Measurements from ENCODE around the gene STK32C. TPM values are rescaled to one million over a fixed set of nuclear protein-coding genes. Genes with fewer than 3 reads are reported as not detected.

Gene STK32C
- total RNA-seq, 1 experiment from 2014 or later: 16.5 TPM

DNA sequence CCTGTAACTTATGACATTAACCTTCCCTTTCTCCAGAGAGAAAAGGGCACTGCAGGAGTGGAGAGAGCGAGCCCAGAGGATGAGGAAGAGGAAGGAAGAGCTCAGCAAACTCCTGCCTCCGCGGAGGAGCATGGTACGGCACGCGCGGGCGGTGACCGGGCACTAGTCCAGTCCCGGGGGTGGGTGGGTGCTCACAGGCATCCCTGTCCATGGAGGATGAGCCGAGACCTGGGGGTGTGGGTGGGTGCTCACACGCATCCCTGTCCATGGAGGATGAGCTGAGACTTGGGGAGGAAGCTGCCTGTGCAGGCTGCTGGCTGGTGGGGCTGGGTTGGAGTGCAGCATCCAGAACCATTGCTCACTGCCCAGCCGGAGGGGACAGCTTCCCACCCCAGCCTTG lies 48.0 kb upstream of the STK32C start:
- Histone ChIP-seq H3K36me3 (ENCODE audit: insufficient read depth, low read length, poor library complexity, severe bottlenecking) (no peaks in the 10 kb centered on the region), H3K27me3 (replicated peaks; ENCODE audit: insufficient read depth, low read depth, low read length, poor library complexity) (no peaks in the 10 kb centered on the region), H3K4me1 (ENCODE audit: insufficient read depth, low read length, poor library complexity, severe bottlenecking) (no peaks in the 10 kb centered on the region), H3K27ac (ENCODE audit: low read depth, low read length, poor library complexity, severe bottlenecking) (no peak overlapping the region), H3K9me3 (ENCODE audit: low read depth, low read length, poor library complexity, severe bottlenecking) (no peaks in the 10 kb centered on the region), H3K4me3 (ENCODE audit: low read depth, low read length, poor library complexity, severe bottlenecking) (no peak overlapping the region)
- CTCF ChIA-PET: interaction anchor here (0.6 kb wide), 1 partner anchor 12 kb away, joined by 3 read pairs; no protein-coding TSS in a partner anchor
- intact Hi-C loops (cut with micrococcal nuclease; ENCODE audit: unreplicated experiment): no loop called here
- POLR2A ChIA-PET (ENCODE audit: low non-redundant PET): no interaction called here
- TF ChIP-seq, protein P1, sequence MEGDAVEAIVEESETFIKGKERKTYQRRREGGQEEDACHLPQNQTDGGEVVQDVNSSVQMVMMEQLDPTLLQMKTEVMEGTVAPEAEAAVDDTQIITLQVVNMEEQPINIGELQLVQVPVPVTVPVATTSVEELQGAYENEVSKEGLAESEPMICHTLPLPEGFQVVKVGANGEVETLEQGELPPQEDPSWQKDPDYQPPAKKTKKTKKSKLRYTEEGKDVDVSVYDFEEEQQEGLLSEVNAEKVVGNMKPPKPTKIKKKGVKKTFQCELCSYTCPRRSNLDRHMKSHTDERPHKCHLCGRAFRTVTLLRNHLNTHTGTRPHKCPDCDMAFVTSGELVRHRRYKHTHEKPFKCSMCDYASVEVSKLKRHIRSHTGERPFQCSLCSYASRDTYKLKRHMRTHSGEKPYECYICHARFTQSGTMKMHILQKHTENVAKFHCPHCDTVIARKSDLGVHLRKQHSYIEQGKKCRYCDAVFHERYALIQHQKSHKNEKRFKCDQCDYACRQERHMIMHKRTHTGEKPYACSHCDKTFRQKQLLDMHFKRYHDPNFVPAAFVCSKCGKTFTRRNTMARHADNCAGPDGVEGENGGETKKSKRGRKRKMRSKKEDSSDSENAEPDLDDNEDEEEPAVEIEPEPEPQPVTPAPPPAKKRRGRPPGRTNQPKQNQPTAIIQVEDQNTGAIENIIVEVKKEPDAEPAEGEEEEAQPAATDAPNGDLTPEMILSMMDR (conservative IDR thresholded peaks at IDR 0.05; ENCODE audit: low read depth, low read length): no peak
- TF ChIP-seq EZH2 (IDR thresholded peaks at IDR 0.05; ENCODE audit: borderline replicate concordance, low read depth, low read length, poor library complexity, severe bottlenecking): no peak
- no TSS peak for BruUV-seq (replicated peaks)
- no peak for DNase-seq (ENCODE audit: low spot score)

DNA sequence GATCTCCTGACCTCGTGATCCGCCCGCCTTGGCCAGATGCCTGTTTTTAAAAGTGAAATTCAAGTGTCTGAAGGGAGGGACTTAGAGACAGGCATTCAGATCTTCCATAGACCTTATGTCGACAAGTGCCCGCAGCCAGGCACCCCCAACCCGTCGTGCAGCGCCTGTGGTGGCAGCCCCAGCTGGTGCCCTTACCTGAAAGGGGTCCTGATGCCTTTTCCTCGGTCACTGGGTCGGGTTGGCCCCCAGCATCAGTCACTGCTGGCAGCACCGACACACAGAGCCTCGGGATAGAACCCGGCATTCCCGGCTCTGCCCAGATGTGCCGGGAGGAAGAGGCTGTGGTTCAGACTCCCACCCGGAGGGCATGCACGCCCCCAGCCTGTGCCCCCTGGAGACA lies 47.5 kb upstream of the STK32C start:
- no peaks in the 10 kb centered on the region for H3K9me3 ChIP-seq (ENCODE audit: low read depth, low read length, poor library complexity, severe bottlenecking)
- H3K4me3 ChIP-seq (ENCODE audit: low read depth, low read length, poor library complexity, severe bottlenecking): no peak overlapping the region
- no TSS peak for BruUV-seq (replicated peaks)
- DNase-seq (ENCODE audit: low spot score): no peak
- POLR2A ChIA-PET (ENCODE audit: low non-redundant PET): no interaction called here
- H3K27ac ChIP-seq (ENCODE audit: low read depth, low read length, poor library complexity, severe bottlenecking): no peak overlapping the region
- H3K4me1 ChIP-seq (ENCODE audit: insufficient read depth, low read length, poor library complexity, severe bottlenecking): no peaks in the 10 kb centered on the region
- CTCF ChIA-PET: interaction anchor here (0.6 kb wide), 1 partner anchor 12 kb away, joined by 3 read pairs; no protein-coding TSS in a partner anchor
- TF ChIP-seq, protein P1 (conservative IDR thresholded peaks at IDR 0.05; ENCODE audit: low read depth, low read length): no peak
- no peak for TF ChIP-seq EZH2 (IDR thresholded peaks at IDR 0.05; ENCODE audit: borderline replicate concordance, low read depth, low read length, poor library complexity, severe bottlenecking)
- no peaks in the 10 kb centered on the region for H3K36me3 ChIP-seq (ENCODE audit: insufficient read depth, low read length, poor library complexity, severe bottlenecking)
- intact Hi-C loops (cut with micrococcal nuclease; ENCODE audit: unreplicated experiment): no loop called here
- H3K27me3 ChIP-seq (replicated peaks; ENCODE audit: insufficient read depth, low read depth, low read length, poor library complexity): no peaks in the 10 kb centered on the region

DNA sequence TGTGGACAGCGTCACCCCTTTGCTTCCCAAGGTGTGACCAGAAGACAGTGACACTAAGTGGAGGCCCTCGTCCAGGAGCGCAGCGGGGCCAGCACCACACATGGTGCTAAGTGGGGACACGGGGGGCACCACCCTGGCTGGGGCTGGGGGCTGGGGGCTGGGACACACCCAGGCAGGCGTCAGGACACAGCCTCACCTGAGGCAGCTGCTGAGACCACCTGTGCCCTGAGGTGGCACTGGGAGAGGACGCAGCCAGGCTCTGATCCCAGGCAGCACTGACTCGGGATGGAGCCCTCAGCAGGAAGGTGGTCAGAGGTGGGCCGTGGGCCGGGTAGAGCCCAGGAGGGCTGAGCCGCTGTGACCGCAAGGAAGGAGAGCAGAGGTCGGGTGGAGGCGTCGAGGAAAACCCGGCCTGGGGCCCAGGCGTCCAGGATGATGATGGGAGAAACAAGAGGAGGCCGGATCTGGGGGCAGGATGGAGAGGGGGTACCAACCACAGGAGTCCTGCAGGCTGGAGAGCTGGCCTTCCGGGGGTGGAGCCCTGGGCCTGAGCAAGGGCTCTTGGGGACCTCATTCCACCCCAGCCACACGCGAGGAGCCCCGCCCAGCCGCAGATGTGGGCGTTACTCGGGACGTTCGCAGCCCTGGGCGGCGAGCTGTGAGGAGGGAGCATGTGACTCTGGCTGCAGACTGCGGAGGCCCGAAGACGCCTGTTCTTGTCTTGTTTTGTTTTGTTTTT lies 46.8 kb upstream of the STK32C start:
- no peaks in the 10 kb centered on the region for H3K27me3 ChIP-seq (replicated peaks; ENCODE audit: insufficient read depth, low read depth, low read length, poor library complexity)
- TF ChIP-seq, protein P1 (conservative IDR thresholded peaks at IDR 0.05; ENCODE audit: low read depth, low read length): no peak
- TF ChIP-seq EZH2 (IDR thresholded peaks at IDR 0.05; ENCODE audit: borderline replicate concordance, low read depth, low read length, poor library complexity, severe bottlenecking): no peak
- H3K27ac ChIP-seq (ENCODE audit: low read depth, low read length, poor library complexity, severe bottlenecking): no peak overlapping the region
- no peaks in the 10 kb centered on the region for H3K9me3 ChIP-seq (ENCODE audit: low read depth, low read length, poor library complexity, severe bottlenecking)
- no peak overlapping the region for H3K4me3 ChIP-seq (ENCODE audit: low read depth, low read length, poor library complexity, severe bottlenecking)
- intact Hi-C loops (cut with micrococcal nuclease; ENCODE audit: unreplicated experiment): no loop called here
- no TSS peak for BruUV-seq (replicated peaks)
- no peaks in the 10 kb centered on the region for H3K4me1 ChIP-seq (ENCODE audit: insufficient read depth, low read length, poor library complexity, severe bottlenecking)
- no peak for DNase-seq (ENCODE audit: low spot score)
- no peaks in the 10 kb centered on the region for H3K36me3 ChIP-seq (ENCODE audit: insufficient read depth, low read length, poor library complexity, severe bottlenecking)
- ChIA-PET CTCF (no interaction called here), POLR2A (ENCODE audit: low non-redundant PET) (no interaction called here)

Data from A673 (cell line).